Neural cell (in vitro differentiated cells): ENCODE data around the gene THEM5.

Experiments
- EP300 ChIP-seq: fragments of 450-650 bp; conservative IDR thresholded peaks from 2 replicates; pipeline ENCODE4 v1.6.1; 2014; ENCODE audit warnings: antibody characterized with exemption, mild to moderate bottlenecking, moderate library complexity; ENCODE audit not compliant: poor library complexity, severe bottlenecking
- REST ChIP-seq: IDR thresholded peaks from 2 replicates; pipeline ENCODE4 v1.6.1; 2012; ENCODE audit warnings: borderline replicate concordance

- TF ChIP-seq EP300 (no peak), REST (no peak)
Observed at GRCh38 chr1:151841141-151841540, 12.4 kb downstream of the THEM5 start.
